ENCODE measurements around the gene HOXB1.

DNA sequence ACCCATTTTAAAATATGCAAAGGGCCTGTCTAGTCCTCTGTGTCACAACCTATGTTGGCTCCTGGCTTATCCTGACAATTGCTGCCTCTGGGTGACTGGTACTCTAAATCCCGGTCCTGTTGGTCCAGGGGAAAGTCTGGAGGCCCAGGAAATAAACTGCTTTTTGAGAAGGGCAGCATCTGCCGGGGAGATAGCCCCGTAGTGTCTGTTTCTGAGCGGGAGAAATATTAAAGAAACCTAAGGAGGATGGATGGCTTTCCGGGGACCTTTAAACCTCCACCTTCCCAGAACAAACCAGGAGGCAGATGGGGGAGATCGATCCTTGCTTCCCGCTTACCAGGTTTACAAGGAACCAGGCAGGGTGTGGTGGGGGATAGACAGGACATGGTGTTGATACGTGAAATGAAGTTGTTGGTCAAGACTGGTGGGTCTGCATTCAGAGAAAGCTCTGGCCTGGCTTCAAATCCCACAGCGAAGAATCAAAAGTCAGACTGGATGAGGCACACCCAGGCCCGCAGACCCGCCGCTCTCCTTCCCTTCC, 10.3 kb upstream of the HOXB1 start:
- TF ChIP-seq, protein P1, sequence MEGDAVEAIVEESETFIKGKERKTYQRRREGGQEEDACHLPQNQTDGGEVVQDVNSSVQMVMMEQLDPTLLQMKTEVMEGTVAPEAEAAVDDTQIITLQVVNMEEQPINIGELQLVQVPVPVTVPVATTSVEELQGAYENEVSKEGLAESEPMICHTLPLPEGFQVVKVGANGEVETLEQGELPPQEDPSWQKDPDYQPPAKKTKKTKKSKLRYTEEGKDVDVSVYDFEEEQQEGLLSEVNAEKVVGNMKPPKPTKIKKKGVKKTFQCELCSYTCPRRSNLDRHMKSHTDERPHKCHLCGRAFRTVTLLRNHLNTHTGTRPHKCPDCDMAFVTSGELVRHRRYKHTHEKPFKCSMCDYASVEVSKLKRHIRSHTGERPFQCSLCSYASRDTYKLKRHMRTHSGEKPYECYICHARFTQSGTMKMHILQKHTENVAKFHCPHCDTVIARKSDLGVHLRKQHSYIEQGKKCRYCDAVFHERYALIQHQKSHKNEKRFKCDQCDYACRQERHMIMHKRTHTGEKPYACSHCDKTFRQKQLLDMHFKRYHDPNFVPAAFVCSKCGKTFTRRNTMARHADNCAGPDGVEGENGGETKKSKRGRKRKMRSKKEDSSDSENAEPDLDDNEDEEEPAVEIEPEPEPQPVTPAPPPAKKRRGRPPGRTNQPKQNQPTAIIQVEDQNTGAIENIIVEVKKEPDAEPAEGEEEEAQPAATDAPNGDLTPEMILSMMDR (IDR thresholded peaks at IDR 0.05): no peak
- TF ChIP-seq POLR2A (IDR thresholded peaks at IDR 0.05) (no peak), EP300 (IDR thresholded peaks at IDR 0.05) (no peak)
